GM21576 (cell line): ENCODE measurements around the gene ZNHIT3.

ENCODE experiments used
- ATAC-seq: cut with Tn5 transposase; IDR thresholded peaks from one replicate; pipeline ENCODE4 v1.9.1; 2021; ENCODE audit warnings: mild to moderate bottlenecking, moderate library complexity; ENCODE audit not compliant: unreplicated experiment

The ZNHIT3 gene

GRCh38 chr17:36545077-36545464 lies 58.6 kb downstream of the ZNHIT3 start:
- ATAC-seq = peak; percentile 22
